BJ (cell line): ENCODE measurements around the gene SLC9A5. TPM values are rescaled to one million over a fixed set of nuclear protein-coding genes. Genes with fewer than 3 reads are reported as not detected.

Experiments used
- CTCF ChIA-PET: fragments of 350-600 bp; formaldehyde crosslinking; extraction: SDS; loops from one replicate; lab custom pipeline; 2021; ENCODE audit warnings: antibody characterized with exemption, inconsistent platforms; lab: Yijun Ruan, JAX
- POLR2A ChIA-PET: fragments of 300-600 bp; sonication (Branson Sonifier 250); formaldehyde crosslinking; extraction: SDS; loops from one replicate; lab custom pipeline; 2021; ENCODE audit warnings: antibody characterized with exemption; lab: Charles Lee
- DNase-seq: peaks from one replicate; pipeline ENCODE4 v3.0.0-alpha.2; 2011; ENCODE audit warnings: low read depth
- H3K27me3 ChIP-seq: 2 replicates; pipeline ENCODE4 v1.6.0; 2011; ENCODE audit warnings: low read length; ENCODE audit not compliant: control insufficient read depth, insufficient read depth
- H3K36me3 ChIP-seq: 2 replicates; pipeline ENCODE4 v1.5.1; 2011; ENCODE audit warnings: low read length; ENCODE audit not compliant: control insufficient read depth, insufficient read depth
- H3K4me3 ChIP-seq: 2 replicates; pipeline ENCODE4 v1.5.1; 2011; ENCODE audit warnings: low read depth, mild to moderate bottlenecking, control low read depth, low read length
- polyA plus RNA-seq: library from polyadenylated mRNA; depleted of rRNA; stranded (reverse); fragments of >200 nt; gene quantifications from 2 replicates; pipeline ENCODE4 v1.2.3, GENCODE V29; 2011
- TF ChIP-seq, protein P1 (sequence below): IDR thresholded peaks from 2 replicates; pipeline ENCODE4 v1.5.1; 2011; ENCODE audit warnings: low read depth, mild to moderate bottlenecking, control low read depth, inconsistent platforms, low read length, moderate library complexity; ENCODE audit not compliant: insufficient read depth

SLC9A5 gene
- polyA plus RNA-seq, 1 experiment, result 2.6 TPM

DNA sequence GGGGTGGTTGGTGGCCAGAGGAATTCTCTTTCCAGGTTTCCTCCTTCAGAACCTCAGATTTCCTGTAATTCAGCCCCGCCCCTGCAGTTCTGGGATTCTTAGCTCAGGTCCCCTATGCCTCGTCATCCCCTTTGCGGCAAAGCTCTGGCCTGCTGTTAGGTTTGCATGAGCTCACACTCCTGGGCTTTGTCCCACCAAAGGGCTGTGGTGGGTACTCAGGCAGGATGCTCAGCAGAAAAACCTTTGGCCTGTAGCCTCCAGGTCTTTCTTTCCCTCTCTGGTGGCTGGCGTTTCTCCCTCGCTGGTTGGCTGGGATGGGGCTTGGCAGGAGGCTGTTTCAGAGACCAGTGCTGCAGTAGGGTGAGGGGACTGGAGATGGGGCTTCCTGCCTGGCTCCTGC lies 21.0 kb downstream of the SLC9A5 start:
- Histone ChIP-seq H3K27me3 (no peaks in the 10 kb centered on the region), H3K4me3 (no peak overlapping the region), H3K36me3 (no peaks in the 10 kb centered on the region; the same call in 1 of the 2 replicates)
- CTCF ChIA-PET, result interaction anchor here (0.6 to 2.7 kb wide), 5 partner anchors 9 to 69 kb away, joined by 3 to 10 read pairs (median 6); no protein-coding TSS in a partner anchor
- no peak for DNase-seq
- TF ChIP-seq, protein P1, sequence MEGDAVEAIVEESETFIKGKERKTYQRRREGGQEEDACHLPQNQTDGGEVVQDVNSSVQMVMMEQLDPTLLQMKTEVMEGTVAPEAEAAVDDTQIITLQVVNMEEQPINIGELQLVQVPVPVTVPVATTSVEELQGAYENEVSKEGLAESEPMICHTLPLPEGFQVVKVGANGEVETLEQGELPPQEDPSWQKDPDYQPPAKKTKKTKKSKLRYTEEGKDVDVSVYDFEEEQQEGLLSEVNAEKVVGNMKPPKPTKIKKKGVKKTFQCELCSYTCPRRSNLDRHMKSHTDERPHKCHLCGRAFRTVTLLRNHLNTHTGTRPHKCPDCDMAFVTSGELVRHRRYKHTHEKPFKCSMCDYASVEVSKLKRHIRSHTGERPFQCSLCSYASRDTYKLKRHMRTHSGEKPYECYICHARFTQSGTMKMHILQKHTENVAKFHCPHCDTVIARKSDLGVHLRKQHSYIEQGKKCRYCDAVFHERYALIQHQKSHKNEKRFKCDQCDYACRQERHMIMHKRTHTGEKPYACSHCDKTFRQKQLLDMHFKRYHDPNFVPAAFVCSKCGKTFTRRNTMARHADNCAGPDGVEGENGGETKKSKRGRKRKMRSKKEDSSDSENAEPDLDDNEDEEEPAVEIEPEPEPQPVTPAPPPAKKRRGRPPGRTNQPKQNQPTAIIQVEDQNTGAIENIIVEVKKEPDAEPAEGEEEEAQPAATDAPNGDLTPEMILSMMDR, result no peak
- POLR2A ChIA-PET, result no interaction called here

DNA sequence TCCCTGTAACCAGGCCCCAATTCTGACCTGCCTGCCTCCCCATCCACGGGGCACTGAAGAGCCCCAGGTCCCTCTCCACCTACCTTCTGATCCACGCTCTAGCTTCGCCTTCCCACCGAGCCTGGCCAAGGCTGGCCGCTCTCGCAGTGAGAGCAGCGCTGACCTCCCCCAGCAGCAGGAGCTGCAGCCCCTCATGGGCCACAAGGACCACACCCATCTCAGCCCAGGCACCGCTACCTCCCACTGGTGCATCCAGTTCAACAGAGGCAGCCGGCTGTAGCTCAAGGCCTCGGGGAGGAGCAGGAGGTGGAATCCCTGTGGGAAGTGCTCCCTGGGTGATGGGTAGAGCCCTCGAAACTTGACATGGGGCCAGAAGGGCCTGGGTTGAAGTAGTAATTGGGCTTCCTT lies 22.2 kb downstream of the SLC9A5 start:
- ChIA-PET CTCF (interaction anchor here (1.6 to 2.7 kb wide), 3 partner anchors 10 to 68 kb away, joined by 6 to 10 read pairs (median 9); no protein-coding TSS in a partner anchor), POLR2A (no interaction called here)
- no peak for DNase-seq
- H3K27me3 ChIP-seq, result no peaks in the 10 kb centered on the region
- H3K36me3 ChIP-seq, result no peaks in the 10 kb centered on the region; the same call in 1 of the 2 replicates
- no peak overlapping the region for H3K4me3 ChIP-seq
- TF ChIP-seq, protein P1, result no peak

DNA sequence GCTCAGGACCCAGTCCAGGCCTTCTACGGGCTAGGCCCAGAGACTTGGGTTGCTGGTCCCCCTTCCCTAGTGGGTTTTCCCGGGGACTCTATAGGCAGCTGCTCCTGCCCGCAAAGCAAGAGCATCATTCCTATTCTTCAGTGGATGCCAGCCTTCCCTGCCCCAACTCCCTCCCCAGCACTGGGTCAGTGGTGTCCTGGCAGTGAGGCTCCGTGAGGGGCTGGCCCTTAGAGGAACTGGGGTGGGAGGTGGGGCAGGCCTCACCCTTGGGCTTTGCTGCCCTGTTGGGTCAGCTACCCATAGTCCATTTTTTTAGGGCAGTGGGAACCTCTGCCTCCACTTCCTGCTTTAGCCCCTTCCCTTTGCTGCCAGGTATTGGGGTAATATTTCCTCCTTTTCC lies 22.7 kb downstream of the SLC9A5 start:
- POLR2A ChIA-PET, result no interaction called here

DNA sequence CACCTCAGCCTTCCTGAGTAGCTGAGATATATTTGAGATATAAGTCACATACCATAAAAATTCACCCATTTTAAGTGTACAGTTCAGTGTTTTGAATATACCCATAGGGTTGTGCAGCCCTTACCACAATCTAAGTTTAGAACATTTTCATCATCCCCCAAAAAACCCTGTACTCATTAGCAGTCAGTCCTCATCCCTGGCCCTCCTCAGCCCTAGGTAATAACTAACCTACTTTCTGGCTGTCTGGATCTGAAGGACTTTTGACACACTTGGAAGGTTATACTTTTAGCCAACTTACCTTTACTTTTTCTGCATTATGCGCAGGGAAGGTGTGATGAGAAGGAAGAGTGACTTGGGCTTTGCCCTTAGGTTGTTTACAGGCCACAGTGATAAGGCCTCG lies 26.5 kb downstream of the SLC9A5 start:
- ChIA-PET CTCF (interaction anchor here (0.7 kb wide), 1 partner anchor 141 kb away, joined by 3 read pairs; no protein-coding TSS in a partner anchor), POLR2A (no interaction called here)
- H3K36me3 ChIP-seq, result no peaks in the 10 kb centered on the region; the same call in 1 of the 2 replicates
- H3K27me3 ChIP-seq, result no peaks in the 10 kb centered on the region
- no peak overlapping the region for H3K4me3 ChIP-seq
- DNase-seq, result no peak
- TF ChIP-seq, protein P1, result no peak

More for the DNA sequence above, 22.7 kb downstream of the SLC9A5 start:
- Histone ChIP-seq H3K27me3 (no peaks in the 10 kb centered on the region), H3K4me3 (no peak overlapping the region), H3K36me3 (no peaks in the 10 kb centered on the region; the same call in 1 of the 2 replicates)
- DNase-seq, result no peak
- CTCF ChIA-PET, result interaction anchor here (1.6 to 2.7 kb wide), 2 partner anchors 13 to 68 kb away, joined by 6 to 9 read pairs; no protein-coding TSS in a partner anchor
- TF ChIP-seq, protein P1, result no peak

DNA sequence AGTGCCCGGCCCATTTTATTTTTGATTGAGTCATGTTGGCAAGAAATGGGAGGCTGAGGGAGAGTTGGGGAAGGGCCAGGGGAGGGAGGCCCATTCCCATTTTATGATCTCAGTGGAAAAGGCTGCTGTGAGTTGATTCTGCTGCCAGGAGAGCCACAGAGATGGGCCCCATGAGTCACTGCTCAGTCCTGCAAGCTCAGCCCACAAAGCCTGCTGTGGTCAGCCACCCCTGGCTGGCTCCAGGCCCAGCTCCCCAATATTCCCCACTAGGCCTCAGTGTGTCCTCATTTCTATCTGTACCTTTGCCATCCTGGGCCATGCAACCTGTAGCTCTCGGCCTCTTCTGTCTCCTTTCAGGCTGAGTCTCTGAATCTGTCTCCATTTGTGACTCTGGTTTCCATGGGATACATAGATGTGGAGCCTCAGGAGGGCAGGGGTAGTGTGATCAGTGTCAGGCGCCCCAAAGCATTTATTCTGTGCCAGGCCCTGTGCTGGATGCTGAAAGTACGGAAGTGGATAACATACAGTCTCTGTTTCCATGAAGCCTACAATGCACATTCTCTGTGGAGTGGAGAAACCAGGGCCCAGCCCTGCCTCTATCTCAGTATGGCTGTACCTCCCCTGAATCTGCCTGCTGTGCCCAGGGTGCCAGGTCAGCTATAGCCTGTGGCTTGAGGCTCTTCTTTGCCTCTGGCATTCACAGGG lies 28.7 kb downstream of the SLC9A5 start:
- H3K36me3 ChIP-seq, result no peaks in the 10 kb centered on the region; the same call in 1 of the 2 replicates
- TF ChIP-seq, protein P1, result no peak
- POLR2A ChIA-PET, result interaction anchor here (0.7 kb wide), 1 partner anchor 8 kb away, joined by 3 read pairs; no protein-coding TSS in a partner anchor

More for the DNA sequence above, 28.7 kb downstream of the SLC9A5 start:
- H3K27me3 ChIP-seq, result no peaks in the 10 kb centered on the region
- DNase-seq, result peak; percentile 95
- CTCF ChIA-PET, result interaction anchor here (1.2 to 3.5 kb wide), 5 partner anchors 11 to 62 kb away, joined by 4 to 18 read pairs (median 5); partner anchors contain the start of genes KCTD19 and LRRC36
- H3K4me3 ChIP-seq, result no peak overlapping the region
